SH-SY5Y (cell line): ENCODE results near the gene CYP2A13.

Source experiments
- GATA2 ChIP-seq: IDR thresholded peaks from 2 replicates; pipeline ENCODE4 v1.6.1; 2011; ENCODE audit warnings: mild to moderate bottlenecking, low read depth, low read length
- GATA3 ChIP-seq: IDR thresholded peaks from 2 replicates; pipeline ENCODE4 v1.6.1; 2011; ENCODE audit warnings: low read depth, mild to moderate bottlenecking, low read length, moderate library complexity

GRCh38 chr19:41064974-41065569, 23.2 kb upstream of the CYP2A13 start:
- TF ChIP-seq GATA2 = no peak
- no peak for TF ChIP-seq GATA3
